HepG2 (cell line): ENCODE results near the gene ZNF700. TPM values are rescaled to one million over a fixed set of nuclear protein-coding genes. Genes with fewer than 3 reads are reported as not detected.

Experiments
- DMAP1 ChIP-seq: IDR thresholded peaks from 2 replicates; pipeline ENCODE4 v1.6.1; 2016
- EEA1 ChIP-seq: sonication (generic); formaldehyde crosslinking; IDR thresholded peaks from 2 replicates; pipeline ENCODE4 v1.5.1; 2020; ENCODE audit warnings: mild to moderate bottlenecking, missing genetic modification reagents, borderline replicate concordance
- ERF ChIP-seq: IDR thresholded peaks from 2 replicates; pipeline ENCODE4 v1.6.1; 2018; ENCODE audit warnings: missing biosample characterization, missing genetic modification reagents
- FLYWCH1 ChIP-seq: sonication (generic); formaldehyde crosslinking; IDR thresholded peaks from 2 replicates; pipeline ENCODE4 v1.8.1; 2023; ENCODE audit warnings: mild to moderate bottlenecking, missing genetic modification reagents
- GTF3A ChIP-seq: sonication (generic); formaldehyde crosslinking; conservative IDR thresholded peaks from 2 replicates; pipeline ENCODE4 v1.4.0; 2020; ENCODE audit warnings: mild to moderate bottlenecking, missing genetic modification reagents
- PAX8 ChIP-seq: sonication (generic); formaldehyde crosslinking; IDR thresholded peaks from 2 replicates; pipeline ENCODE4 v1.8.0; 2022; ENCODE audit warnings: mild to moderate bottlenecking, missing genetic modification reagents, borderline replicate concordance
- RARA ChIP-seq: IDR thresholded peaks from 2 replicates; pipeline ENCODE4 v1.6.1; 2016; ENCODE audit warnings: missing genetic modification reagents, missing compliant biosample characterization
- YEATS4 ChIP-seq: sonication (generic); formaldehyde crosslinking; IDR thresholded peaks from 2 replicates; pipeline ENCODE4 v1.4.0; 2020; ENCODE audit warnings: missing genetic modification reagents, borderline replicate concordance
- ZNF44 ChIP-seq: sonication (generic); formaldehyde crosslinking; IDR thresholded peaks from 2 replicates; pipeline ENCODE4 v1.5.1; 2020; ENCODE audit warnings: mild to moderate bottlenecking, missing genetic modification reagents
- ZNF563 ChIP-seq: sonication (generic); formaldehyde crosslinking; IDR thresholded peaks from 2 replicates; pipeline ENCODE4 v1.8.0; 2022; ENCODE audit warnings: mild to moderate bottlenecking, moderate library complexity, missing genetic modification reagents
- ZNF605 ChIP-seq: sonication (generic); formaldehyde crosslinking; IDR thresholded peaks from 2 replicates; pipeline ENCODE4 v1.8.0; 2022; ENCODE audit warnings: mild to moderate bottlenecking, missing genetic modification reagents
- ZNF652 ChIP-seq: IDR thresholded peaks from 2 replicates; pipeline ENCODE4 v1.6.1; 2016; ENCODE audit warnings: low read depth, borderline replicate concordance
- ZSCAN20 ChIP-seq: sonication (generic); formaldehyde crosslinking; IDR thresholded peaks from 2 replicates; pipeline ENCODE4 v1.4.0; 2020; ENCODE audit warnings: missing genetic modification reagents, mild to moderate bottlenecking, borderline replicate concordance
- polyA plus RNA-seq, 8 experiments: library from polyadenylated mRNA; depleted of rRNA in 3 of 8; stranded (reverse) in 7 of 8; unstranded in 1 of 8; fragments of >200 nt; fragmentation: Illumina TruSeq in 4 of 8; extraction: Trizol in 4 of 8; gene quantifications; 2 replicates each; pipeline versions ENCODE4 v1.2.1 to v1.2.3, GENCODE V29; 2011 to 2016; ENCODE audit warnings: low read depth in 4 of 8, missing spikeins in 1 of 8, mixed read lengths in 1 of 8; ENCODE audit not compliant: insufficient read depth in 1 of 8
- total RNA-seq, 5 experiments: library from RNA; depleted of rRNA; stranded (reverse); fragments of >200 nt; fragmentation: Illumina TruSeq; extraction: Trizol; gene quantifications; 2 replicates each; pipeline ENCODE4 v1.2.3, GENCODE V29; 2016; ENCODE audit warnings: low read depth in 1 of 5
- TF ChIP-seq, protein P1 (sequence below): sonication (generic); formaldehyde crosslinking; IDR thresholded peaks from 2 replicates; pipeline ENCODE4 v1.8.1; 2023; ENCODE audit warnings: mild to moderate bottlenecking, inconsistent platforms, moderate library complexity, missing genetic modification reagents, borderline replicate concordance
- TF ChIP-seq, protein P2 (sequence below): sonication (generic); formaldehyde crosslinking; IDR thresholded peaks from 2 replicates; pipeline ENCODE4 v1.4.0; 2020; ENCODE audit warnings: low read depth, missing genetic modification reagents

ZNF700 gene
- total and polyA plus RNA-seq, 2 of the 13 experiments (the other 11 are each of a cell fraction or from before 2014, with no cell fraction given): 6.0 to 12.8 TPM

GRCh38 chr19:11887611-11888531 lies 37.0 kb upstream of the ZNF700 start, which contains the start of gene ZNF69 (continued):
- TF ChIP-seq, protein P1, sequence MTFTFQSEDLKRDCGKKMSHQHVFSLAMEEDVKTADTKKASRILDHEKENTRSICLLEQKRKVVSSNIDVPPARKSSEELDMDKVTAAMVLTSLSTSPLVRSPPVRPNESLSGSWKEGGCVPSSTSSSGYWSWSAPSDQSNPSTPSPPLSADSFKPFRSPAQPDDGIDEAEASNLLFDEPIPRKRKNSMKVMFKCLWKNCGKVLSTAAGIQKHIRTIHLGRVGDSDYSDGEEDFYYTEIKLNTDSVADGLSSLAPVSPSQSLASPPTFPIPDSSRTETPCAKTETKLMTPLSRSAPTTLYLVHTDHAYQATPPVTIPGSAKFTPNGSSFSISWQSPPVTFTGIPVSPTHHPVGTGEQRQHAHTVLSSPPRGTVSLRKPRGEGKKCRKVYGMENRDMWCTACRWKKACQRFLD (CRISPR knock-in tag): peak; percentile 81; the same call in 1 of the 2 replicates
- TF ChIP-seq YEATS4 (CRISPR knock-in tag): peak; percentile 59
- no peak for TF ChIP-seq ZNF44
- no peak for TF ChIP-seq FLYWCH1 (CRISPR knock-in tag)
- TF ChIP-seq ZNF605 (CRISPR knock-in tag): peak; percentile 78; the same call in 1 of the 2 replicates
- TF ChIP-seq ERF: peak; percentile 40; the same call in 1 of the 2 replicates
- no peak; the same call in none of the 2 replicates for TF ChIP-seq ZSCAN20 (CRISPR knock-in tag)
- TF ChIP-seq DMAP1 (CRISPR knock-in tag): peak; percentile 71; the same call in 1 of the 2 replicates
- no peak for TF ChIP-seq GTF3A
- TF ChIP-seq ZNF652 (CRISPR knock-in tag): no peak
- TF ChIP-seq PAX8: no peak
- TF ChIP-seq, protein P2, sequence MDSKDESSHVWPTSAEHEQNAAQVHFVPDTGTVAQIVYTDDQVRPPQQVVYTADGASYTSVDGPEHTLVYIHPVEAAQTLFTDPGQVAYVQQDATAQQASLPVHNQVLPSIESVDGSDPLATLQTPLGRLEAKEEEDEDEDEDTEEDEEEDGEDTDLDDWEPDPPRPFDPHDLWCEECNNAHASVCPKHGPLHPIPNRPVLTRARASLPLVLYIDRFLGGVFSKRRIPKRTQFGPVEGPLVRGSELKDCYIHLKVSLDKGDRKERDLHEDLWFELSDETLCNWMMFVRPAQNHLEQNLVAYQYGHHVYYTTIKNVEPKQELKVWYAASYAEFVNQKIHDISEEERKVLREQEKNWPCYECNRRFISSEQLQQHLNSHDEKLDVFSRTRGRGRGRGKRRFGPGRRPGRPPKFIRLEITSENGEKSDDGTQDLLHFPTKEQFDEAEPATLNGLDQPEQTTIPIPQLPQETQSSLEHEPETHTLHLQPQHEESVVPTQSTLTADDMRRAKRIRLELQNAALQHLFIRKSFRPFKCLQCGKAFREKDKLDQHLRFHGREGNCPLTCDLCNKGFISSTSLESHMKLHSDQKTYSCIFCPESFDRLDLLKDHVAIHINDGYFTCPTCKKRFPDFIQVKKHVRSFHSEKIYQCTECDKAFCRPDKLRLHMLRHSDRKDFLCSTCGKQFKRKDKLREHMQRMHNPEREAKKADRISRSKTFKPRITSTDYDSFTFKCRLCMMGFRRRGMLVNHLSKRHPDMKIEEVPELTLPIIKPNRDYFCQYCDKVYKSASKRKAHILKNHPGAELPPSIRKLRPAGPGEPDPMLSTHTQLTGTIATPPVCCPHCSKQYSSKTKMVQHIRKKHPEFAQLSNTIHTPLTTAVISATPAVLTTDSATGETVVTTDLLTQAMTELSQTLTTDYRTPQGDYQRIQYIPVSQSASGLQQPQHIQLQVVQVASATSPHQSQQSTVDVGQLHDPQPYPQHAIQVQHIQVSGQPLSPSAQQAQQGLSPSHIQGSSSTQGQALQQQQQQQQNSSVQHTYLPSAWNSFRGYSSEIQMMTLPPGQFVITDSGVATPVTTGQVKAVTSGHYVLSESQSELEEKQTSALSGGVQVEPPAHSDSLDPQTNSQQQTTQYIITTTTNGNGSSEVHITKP (CRISPR knock-in tag): no peak
- peak; percentile 49; the same call in 1 of the 2 replicates for TF ChIP-seq EEA1 (CRISPR knock-in tag)
- peak; percentile 73 for TF ChIP-seq ZNF563
- peak; percentile 62; the same call in 1 of the 2 replicates for TF ChIP-seq RARA (CRISPR knock-in tag)
